ENCODE measurements around the gene ZBTB22.
A peak's percentile ranks its signal among the peaks of the same experiment; 100 is the strongest.

The ZBTB22 gene

GRCh38 chr6:33312361-33313104, 5.0 kb downstream of the ZBTB22 start:
- TF ChIP-seq CTCF (IDR thresholded peaks at IDR 0.05; ENCODE audit: extremely low read depth, insufficient read depth, missing control alignments) = no peak
- in situ Hi-C loops (cut with MboI; ENCODE audit: low pct_unique_long_range_greater_than_20kb, low sequenced_read_pairs, unreplicated experiment) = no loop called here
- peak; percentile 89 for DNase-seq (ENCODE audit: low spot score)

- TF ChIP-seq CTCF (IDR thresholded peaks at IDR 0.05; ENCODE audit: extremely low read depth, insufficient read depth, missing control alignments) = no peak
- in situ Hi-C loops (cut with MboI; ENCODE audit: low pct_unique_long_range_greater_than_20kb, low sequenced_read_pairs, unreplicated experiment) = no loop called here
- no peak for DNase-seq (ENCODE audit: low spot score)
Measured at GRCh38 chr6:33306356-33306755, 11.2 kb downstream of the ZBTB22 start.

- in situ Hi-C loops (cut with MboI; ENCODE audit: low pct_unique_long_range_greater_than_20kb, low sequenced_read_pairs, unreplicated experiment) = no loop called here
- TF ChIP-seq CTCF (IDR thresholded peaks at IDR 0.05; ENCODE audit: extremely low read depth, insufficient read depth, missing control alignments) = no peak
- no peak for DNase-seq (ENCODE audit: low spot score)
Measured at GRCh38 chr6:33305052-33305451, 12.5 kb downstream of the ZBTB22 start.

- DNase-seq (ENCODE audit: low spot score) = no peak
- in situ Hi-C loops (cut with MboI; ENCODE audit: low pct_unique_long_range_greater_than_20kb, low sequenced_read_pairs, unreplicated experiment) = no loop called here
- no peak for TF ChIP-seq CTCF (IDR thresholded peaks at IDR 0.05; ENCODE audit: extremely low read depth, insufficient read depth, missing control alignments)
Measured at GRCh38 chr6:33304216-33304615, 13.3 kb downstream of the ZBTB22 start.

GRCh38 chr6:33301877-33302276, 15.7 kb downstream of the ZBTB22 start:
- TF ChIP-seq CTCF (IDR thresholded peaks at IDR 0.05; ENCODE audit: extremely low read depth, insufficient read depth, missing control alignments) = no peak

GRCh38 chr6:33299237-33299944, 18.2 kb downstream of the ZBTB22 start:
- in situ Hi-C loops (cut with MboI; ENCODE audit: low pct_unique_long_range_greater_than_20kb, low sequenced_read_pairs, unreplicated experiment) = no loop called here
- peak; percentile 92 for DNase-seq (ENCODE audit: low spot score)
- peak; percentile 81 for TF ChIP-seq CTCF (IDR thresholded peaks at IDR 0.05; ENCODE audit: extremely low read depth, insufficient read depth, missing control alignments)

More at GRCh38 chr6:33301877-33302276, 15.7 kb downstream of the ZBTB22 start:
- no peak for DNase-seq (ENCODE audit: low spot score)
- in situ Hi-C loops (cut with MboI; ENCODE audit: low pct_unique_long_range_greater_than_20kb, low sequenced_read_pairs, unreplicated experiment) = no loop called here
